Dedifferentiated amniotic fluid mesenchymal stem cell (primary cell): Measurements from ENCODE around the gene TRIM64.
"Not testable (repeated sequence)": the region's sequence is repeated elsewhere in the genome, so short reads cannot be mapped to it uniquely, and the experiment has no call there.

Source experiments
- DNase-seq: peaks from one replicate; pipeline ENCODE4 v3.0.0-alpha.2; 2016; ENCODE audit errors: extremely low spot score

The TRIM64 gene

GRCh38 chr11:89965737-89966136 is at the start of gene TRIM64:
Gene TRIM64 (plus strand): TSS chr11:89966037. CDS start chr11:89968504, 2,467 bp downstream.
- not testable (repeated sequence) for DNase-seq

DNA sequence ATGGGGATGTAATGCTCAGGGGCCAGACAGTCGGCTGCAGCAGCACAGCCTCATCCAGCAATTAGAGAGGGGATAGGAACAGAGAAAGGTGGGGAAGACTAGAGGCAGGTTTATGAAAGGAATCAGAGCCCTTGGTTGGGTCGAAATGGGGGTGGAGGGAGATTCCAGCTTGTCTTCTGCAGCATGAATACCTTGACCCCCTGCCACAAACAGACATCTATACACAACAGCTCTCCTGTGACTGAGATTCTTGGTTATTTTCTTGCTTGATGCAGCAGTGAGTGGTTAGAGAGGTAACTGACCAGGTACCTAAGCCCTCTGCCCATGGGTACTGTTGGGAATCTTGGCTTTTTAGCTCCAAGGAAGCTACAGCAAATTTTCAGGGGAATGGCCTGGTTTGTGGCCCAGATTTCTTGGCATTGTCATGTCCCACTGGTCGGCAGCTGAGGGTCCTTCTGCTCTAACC is 43.6 kb upstream of the TRIM64 start, which contains the start of gene TRIM49D1:
TSS of gene TRIM49D1 (minus strand) at position 51 of the 466 bp plus-strand sequence. CDS start 4,535 bp downstream, outside the sequence.
- DNase-seq = no peak

- DNase-seq = not testable (repeated sequence)
Measured at GRCh38 chr11:89923764-89924163, 42.1 kb upstream of the TRIM64 start, which contains the start of gene TRIM49D2. Gene TRIM49D2 (plus strand): TSS chr11:89924064. CDS start chr11:89926762, 2,698 bp downstream.

DNA sequence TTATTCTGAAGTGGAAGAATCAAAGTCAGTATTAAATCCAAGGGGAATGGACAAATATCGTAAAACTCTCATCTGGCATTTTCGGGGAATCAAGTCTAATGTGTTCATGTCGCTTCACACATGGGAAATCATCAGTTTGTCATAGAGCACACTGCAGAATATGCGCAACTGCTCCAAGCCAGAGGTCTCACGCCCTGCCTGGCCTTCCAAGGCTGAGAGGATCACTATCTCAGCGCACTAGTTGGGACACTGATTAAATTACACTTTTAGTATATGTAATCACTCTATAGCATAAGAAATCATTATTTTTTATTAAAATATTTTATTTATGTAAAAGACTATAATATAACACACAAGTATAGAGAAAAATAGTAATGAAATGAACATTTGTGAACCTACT is 5.0 kb upstream of the TRIM64 start:
- DNase-seq = not testable (repeated sequence)
